ENCODE measurements around the gene SGPP2. TPM values are rescaled to one million over a fixed set of nuclear protein-coding genes. Genes with fewer than 3 reads are reported as not detected.

SGPP2 gene, protein sequence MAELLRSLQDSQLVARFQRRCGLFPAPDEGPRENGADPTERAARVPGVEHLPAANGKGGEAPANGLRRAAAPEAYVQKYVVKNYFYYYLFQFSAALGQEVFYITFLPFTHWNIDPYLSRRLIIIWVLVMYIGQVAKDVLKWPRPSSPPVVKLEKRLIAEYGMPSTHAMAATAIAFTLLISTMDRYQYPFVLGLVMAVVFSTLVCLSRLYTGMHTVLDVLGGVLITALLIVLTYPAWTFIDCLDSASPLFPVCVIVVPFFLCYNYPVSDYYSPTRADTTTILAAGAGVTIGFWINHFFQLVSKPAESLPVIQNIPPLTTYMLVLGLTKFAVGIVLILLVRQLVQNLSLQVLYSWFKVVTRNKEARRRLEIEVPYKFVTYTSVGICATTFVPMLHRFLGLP
- 10 to 100 TPM in 1 of 2 experiments, 1 to 10 TPM in 1; 9.4 to 12.1 TPM for total RNA-seq

DNA sequence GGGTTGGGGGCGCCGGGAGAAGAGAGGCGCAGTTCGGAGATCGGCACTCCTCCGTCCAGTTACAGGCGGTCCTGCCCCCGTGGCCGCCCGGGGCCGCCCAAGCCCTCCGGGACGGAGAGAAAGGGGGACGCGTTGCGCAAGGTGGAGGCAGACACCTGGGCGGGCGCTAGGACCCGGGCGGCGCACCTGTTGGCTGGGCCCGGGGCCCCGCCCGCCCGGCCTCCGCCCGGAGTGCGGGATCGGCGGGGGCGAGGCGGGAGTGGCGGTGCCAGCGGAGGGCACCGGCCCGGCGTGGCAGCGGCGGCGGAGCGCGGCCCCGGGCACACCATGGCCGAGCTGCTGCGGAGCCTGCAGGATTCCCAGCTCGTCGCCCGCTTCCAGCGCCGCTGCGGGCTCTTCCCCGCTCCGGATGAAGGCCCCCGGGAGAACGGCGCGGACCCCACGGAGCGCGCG, at the start of gene SGPP2:
Gene SGPP2, plus strand, starts transcription at position 268 of the 453 bp plus-strand sequence. Its CDS starts 60 bp downstream, at position 328.
- H3K36me3 Mint-ChIP-seq (ENCODE audit: low read depth) = peaks cover 9% of the 10 kb centered on the region
- H3K27ac Mint-ChIP-seq = peak within 1 kb of the TSS; percentile 96
- peaks cover 42% of the 10 kb centered on the region for H3K27me3 Mint-ChIP-seq
- peak; percentile 47 for DNase-seq
- H3K4me1 Mint-ChIP-seq = peaks cover 50% of the 10 kb centered on the region
- CTCF ChIA-PET = interaction anchor here (1.1 kb wide), 1 partner anchor 106 kb away, joined by 3 read pairs; no protein-coding TSS in a partner anchor
- ATAC-seq = peak; percentile 17
- H3K9me3 Mint-ChIP-seq (ENCODE audit: low read depth) = peaks cover 3% of the 10 kb centered on the region
- intact Hi-C loops (cut with DNase I, micrococcal nuclease) = loop anchor here (5.0 to 10.0 kb wide), 5 partner anchors 100 to 1523 kb away; partner anchors contain the start of genes ACSL3 (in 1 of the 2), FARSB (in 1 of the 2) and WDFY1 (in 1 of the 2)
- POLR2A ChIA-PET = no interaction called here
- peak within 1 kb of the TSS; percentile 98 for H3K4me3 Mint-ChIP-seq

DNA sequence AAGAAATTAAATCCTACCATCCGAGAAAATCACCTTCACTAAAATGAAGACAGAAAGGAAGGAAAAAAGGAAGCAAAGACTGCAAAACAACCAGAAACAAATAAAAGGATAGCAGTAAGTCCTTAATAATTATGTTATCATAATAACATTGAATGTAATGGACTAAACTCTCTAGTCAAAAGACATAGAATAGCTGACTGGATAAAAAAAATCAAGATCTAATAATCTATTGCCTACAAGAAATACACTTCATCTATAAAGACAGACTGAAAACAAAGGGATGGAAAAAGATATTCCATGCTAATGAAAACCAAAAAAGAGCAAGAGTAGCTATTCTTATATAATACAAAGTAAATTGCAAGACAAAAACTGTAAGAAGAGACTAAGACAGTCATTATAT, 48.5 kb upstream of the SGPP2 start:
- H3K4me3 Mint-ChIP-seq = no peak overlapping the region
- H3K36me3 Mint-ChIP-seq (ENCODE audit: low read depth) = no peaks in the 10 kb centered on the region
- intact Hi-C loops (cut with DNase I, micrococcal nuclease) = no loop called here
- DNase-seq (no peak), ATAC-seq (no peak)
- H3K4me1 Mint-ChIP-seq = no peaks in the 10 kb centered on the region
- ChIA-PET POLR2A (no interaction called here), CTCF (interaction anchor here (0.6 kb wide), 1 partner anchor 201 kb away, joined by 3 read pairs; no protein-coding TSS in a partner anchor)
- H3K9me3 Mint-ChIP-seq (ENCODE audit: low read depth) = peaks cover 2% of the 10 kb centered on the region
- H3K27me3 Mint-ChIP-seq = peaks cover 4% of the 10 kb centered on the region
- no peak overlapping the region for H3K27ac Mint-ChIP-seq

DNA sequence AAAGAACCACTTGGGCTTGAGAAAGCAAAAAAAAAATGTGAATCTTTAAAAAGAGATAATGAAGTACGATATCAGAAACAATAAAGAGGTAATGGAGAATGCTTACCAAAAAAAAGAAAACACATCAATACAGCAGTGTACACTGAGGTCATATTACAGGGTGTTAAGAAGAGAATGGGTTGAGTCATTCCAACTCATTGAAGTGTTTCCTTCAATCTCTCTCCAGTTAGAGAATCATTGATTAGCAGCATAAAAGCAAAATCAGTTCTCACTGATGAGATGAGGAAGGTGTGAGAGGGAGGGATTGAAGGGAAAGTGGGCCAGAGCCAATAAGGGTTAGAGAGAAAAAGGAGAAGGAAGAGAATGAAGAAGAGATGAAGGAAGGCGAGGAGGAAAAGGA, 43.9 kb upstream of the SGPP2 start:
- CTCF ChIA-PET = no interaction called here

DNA sequence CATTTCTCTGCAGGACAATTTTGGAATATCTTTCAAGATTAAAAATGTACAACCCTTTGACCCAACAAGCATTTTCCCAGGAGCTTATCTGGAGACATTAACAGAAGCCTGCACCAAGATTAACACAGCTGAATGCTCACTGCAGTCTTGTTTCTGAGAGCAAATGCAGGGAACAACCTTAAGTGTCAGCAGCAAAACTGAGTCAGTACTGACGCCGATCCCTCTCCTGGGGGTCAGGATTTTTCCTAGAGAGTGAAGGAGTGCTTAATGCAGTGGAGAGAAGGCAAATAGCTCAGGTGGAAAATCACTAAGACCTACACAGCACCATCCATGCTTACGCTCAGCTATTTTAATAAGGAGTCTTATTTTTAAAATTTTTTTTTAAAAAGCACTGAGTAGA, 42.8 kb upstream of the SGPP2 start:
- Mint-ChIP-seq H3K4me1 (no peaks in the 10 kb centered on the region), H3K27me3 (peaks cover 6% of the 10 kb centered on the region), H3K27ac (no peak overlapping the region), H3K36me3 (ENCODE audit: low read depth) (no peaks in the 10 kb centered on the region), H3K4me3 (no peak overlapping the region), H3K9me3 (ENCODE audit: low read depth) (no peaks in the 10 kb centered on the region)
- DNase-seq (no peak), ATAC-seq (no peak)
- intact Hi-C loops (cut with DNase I, micrococcal nuclease) = no loop called here
- CTCF ChIA-PET = no interaction called here
- POLR2A ChIA-PET = no interaction called here

More for the DNA sequence above, 43.9 kb upstream of the SGPP2 start:
- H3K36me3 Mint-ChIP-seq (ENCODE audit: low read depth) = no peaks in the 10 kb centered on the region
- H3K4me1 Mint-ChIP-seq = no peaks in the 10 kb centered on the region
- POLR2A ChIA-PET = no interaction called here
- intact Hi-C loops (cut with DNase I, micrococcal nuclease) = no loop called here
- H3K27ac Mint-ChIP-seq = no peak overlapping the region
- peaks cover 2% of the 10 kb centered on the region for H3K27me3 Mint-ChIP-seq
- no peak for DNase-seq
- H3K9me3 Mint-ChIP-seq (ENCODE audit: low read depth) = no peaks in the 10 kb centered on the region
- ATAC-seq = no peak
- no peak overlapping the region for H3K4me3 Mint-ChIP-seq

DNA sequence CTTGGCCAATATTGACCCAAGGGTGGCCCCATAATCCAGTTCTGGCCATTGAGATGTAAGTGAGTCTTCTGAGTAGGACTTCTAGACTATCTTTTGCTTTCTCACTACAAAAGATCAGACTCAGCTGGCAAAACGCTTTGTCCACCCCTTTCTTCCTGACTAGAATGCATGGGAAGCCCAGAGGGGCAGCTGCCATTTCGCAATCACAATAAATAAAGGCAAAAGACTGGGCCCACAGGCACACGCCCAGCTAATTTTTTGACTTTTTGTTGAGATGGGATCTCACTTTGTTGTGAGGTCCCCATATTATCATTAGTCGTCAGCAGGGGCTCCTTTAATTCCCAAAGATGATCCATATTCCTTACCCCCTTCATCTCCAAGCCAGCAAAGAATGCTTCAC, 41.1 kb upstream of the SGPP2 start:
- Mint-ChIP-seq H3K9me3 (ENCODE audit: low read depth) (no peaks in the 10 kb centered on the region), H3K4me3 (no peak overlapping the region), H3K27ac (no peak overlapping the region), H3K36me3 (ENCODE audit: low read depth) (no peaks in the 10 kb centered on the region), H3K27me3 (peaks cover 9% of the 10 kb centered on the region), H3K4me1 (no peaks in the 10 kb centered on the region)
- ATAC-seq = no peak
- CTCF ChIA-PET = no interaction called here
- intact Hi-C loops (cut with DNase I, micrococcal nuclease) = no loop called here
- no peak for DNase-seq
- POLR2A ChIA-PET = no interaction called here

DNA sequence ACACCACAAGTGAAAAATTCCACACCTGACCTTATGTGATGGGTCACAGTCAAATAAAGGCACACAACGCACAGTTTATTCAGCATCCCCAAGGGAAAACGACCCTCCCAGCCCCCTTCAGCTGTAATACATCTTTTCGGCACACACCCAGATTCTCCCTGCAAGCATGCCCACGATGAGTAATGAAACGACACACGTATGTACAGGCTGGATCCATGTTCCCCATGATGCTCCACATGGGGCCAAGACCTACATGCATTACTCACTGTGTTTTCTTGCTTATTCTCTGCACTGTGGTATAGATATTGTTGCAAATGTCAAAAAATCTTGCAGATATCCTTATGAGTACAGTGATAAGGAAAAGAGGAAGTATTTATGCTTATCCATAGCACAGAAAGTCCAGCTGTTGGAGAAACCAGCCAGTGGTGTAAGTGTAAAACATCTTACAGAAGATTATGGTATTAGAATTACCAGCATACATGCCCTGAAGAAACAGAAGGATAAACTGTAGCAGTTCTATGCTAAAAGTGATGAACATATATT, 32.5 kb upstream of the SGPP2 start:
- intact Hi-C loops (cut with DNase I, micrococcal nuclease) = no loop called here
- Mint-ChIP-seq H3K4me3 (no peak overlapping the region), H3K27me3 (peaks cover 8% of the 10 kb centered on the region), H3K36me3 (ENCODE audit: low read depth) (no peaks in the 10 kb centered on the region), H3K4me1 (no peaks in the 10 kb centered on the region), H3K27ac (no peak overlapping the region), H3K9me3 (ENCODE audit: low read depth) (no peaks in the 10 kb centered on the region)
- no peak for DNase-seq
- ChIA-PET POLR2A (no interaction called here), CTCF (interaction anchor here (0.6 kb wide), 1 partner anchor 329 kb away, joined by 3 read pairs; no protein-coding TSS in a partner anchor)
- ATAC-seq = no peak

DNA sequence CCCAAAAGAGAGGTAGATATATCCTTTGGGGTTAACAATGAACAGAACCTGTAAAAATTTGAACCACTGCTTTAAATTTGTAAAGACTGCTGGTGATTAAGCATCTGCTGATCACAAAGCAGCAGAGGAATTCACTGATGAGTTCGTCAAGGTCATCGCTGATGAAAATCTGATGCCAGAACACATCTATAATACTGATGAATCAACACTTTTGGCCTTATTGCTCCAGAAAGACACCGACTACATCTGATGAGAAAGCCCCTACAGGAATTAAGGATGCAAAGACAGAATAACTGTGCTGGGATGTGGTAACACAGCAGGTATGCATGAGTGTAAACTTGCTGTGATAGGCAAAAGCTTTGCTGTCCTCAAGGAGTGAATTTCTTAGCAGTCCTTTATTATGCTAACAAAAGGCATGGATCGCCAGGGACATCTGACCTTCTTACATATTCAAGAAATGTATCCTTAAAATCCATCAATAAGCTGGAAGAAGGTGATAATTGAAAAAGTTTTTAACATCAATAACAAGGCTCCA, 30.5 kb upstream of the SGPP2 start:
- no peak for ATAC-seq
- CTCF ChIA-PET = no interaction called here
- POLR2A ChIA-PET = no interaction called here
- H3K27me3 Mint-ChIP-seq = peaks cover 5% of the 10 kb centered on the region
- H3K4me1 Mint-ChIP-seq = no peaks in the 10 kb centered on the region
- intact Hi-C loops (cut with DNase I, micrococcal nuclease) = no loop called here
- no peak overlapping the region for H3K4me3 Mint-ChIP-seq
- H3K9me3 Mint-ChIP-seq (ENCODE audit: low read depth) = no peaks in the 10 kb centered on the region
- no peak for DNase-seq
- H3K36me3 Mint-ChIP-seq (ENCODE audit: low read depth) = no peaks in the 10 kb centered on the region
- no peak overlapping the region for H3K27ac Mint-ChIP-seq

DNA sequence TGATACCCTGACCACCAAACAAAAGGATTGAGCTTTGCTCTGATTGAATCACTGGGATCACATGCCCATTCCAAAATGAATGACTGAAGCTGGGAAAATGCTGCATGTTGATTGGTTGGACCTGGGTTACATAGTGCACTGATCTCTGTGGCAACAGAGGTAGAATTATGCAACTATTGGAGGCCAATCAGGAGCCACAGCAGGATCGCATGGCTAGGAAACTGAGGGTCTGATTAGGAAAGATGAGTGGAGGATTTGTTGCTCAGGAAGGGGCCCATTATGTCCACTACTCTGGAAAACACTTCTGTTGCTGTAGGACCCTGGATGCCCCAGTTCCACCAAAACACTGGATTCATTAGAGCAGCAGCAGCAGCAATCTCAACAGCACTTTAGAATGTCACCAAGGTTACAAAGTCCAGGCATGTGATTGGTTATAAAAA, 25.9 kb upstream of the SGPP2 start:
- H3K36me3 Mint-ChIP-seq (ENCODE audit: low read depth) = no peaks in the 10 kb centered on the region
- no peaks in the 10 kb centered on the region for H3K4me1 Mint-ChIP-seq
- peaks cover 7% of the 10 kb centered on the region for H3K9me3 Mint-ChIP-seq (ENCODE audit: low read depth)
- DNase-seq (no peak), ATAC-seq (no peak)
- ChIA-PET POLR2A (no interaction called here), CTCF (no interaction called here)
- H3K4me3 Mint-ChIP-seq = no peak overlapping the region
- peaks cover 2% of the 10 kb centered on the region for H3K27me3 Mint-ChIP-seq
- H3K27ac Mint-ChIP-seq = no peak overlapping the region
- intact Hi-C loops (cut with DNase I, micrococcal nuclease) = no loop called here

DNA sequence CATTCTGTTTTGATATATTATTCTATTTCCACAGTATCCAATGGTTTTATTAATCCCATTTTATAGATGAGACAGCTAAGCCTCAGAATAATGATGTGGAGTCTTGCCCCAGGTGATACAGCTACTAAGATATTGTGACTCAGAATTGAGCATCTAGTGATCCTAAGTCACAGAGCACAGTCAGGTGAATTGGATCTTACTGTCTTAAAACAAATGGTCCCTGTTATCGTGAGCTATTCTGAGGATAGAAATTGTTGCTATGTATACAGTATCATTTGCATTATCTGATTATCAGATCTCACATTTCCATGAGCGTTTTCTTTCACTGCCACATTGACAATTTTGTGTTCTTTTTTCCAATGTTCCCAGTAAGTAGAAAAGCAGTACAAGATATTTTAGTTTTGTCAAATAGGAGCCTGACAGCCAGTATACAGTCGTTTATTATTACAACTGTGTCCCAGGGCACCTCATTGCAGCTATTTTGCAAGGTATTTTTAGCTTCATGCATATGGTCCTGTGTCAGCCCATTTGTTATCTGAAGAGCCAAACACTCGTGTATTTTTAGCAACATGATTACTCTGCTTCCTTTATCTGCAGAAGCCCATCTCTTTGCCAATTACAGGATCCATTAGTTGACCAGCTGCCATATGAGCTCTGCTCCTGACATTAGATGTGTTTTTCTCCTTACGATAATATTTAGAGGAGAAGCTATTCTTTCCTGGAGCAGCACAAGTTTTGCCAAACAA, 25.1 kb upstream of the SGPP2 start:
- Mint-ChIP-seq H3K4me1 (no peaks in the 10 kb centered on the region), H3K27me3 (peaks cover 2% of the 10 kb centered on the region), H3K4me3 (no peak overlapping the region), H3K36me3 (ENCODE audit: low read depth) (no peaks in the 10 kb centered on the region), H3K9me3 (ENCODE audit: low read depth) (peaks cover 7% of the 10 kb centered on the region), H3K27ac (no peak overlapping the region)
- no peak for ATAC-seq
- ChIA-PET CTCF (interaction anchor here (0.6 kb wide), 1 partner anchor 20 kb away, joined by 3 read pairs; no protein-coding TSS in a partner anchor), POLR2A (no interaction called here)
- intact Hi-C loops (cut with DNase I, micrococcal nuclease) = no loop called here
- no peak for DNase-seq

DNA sequence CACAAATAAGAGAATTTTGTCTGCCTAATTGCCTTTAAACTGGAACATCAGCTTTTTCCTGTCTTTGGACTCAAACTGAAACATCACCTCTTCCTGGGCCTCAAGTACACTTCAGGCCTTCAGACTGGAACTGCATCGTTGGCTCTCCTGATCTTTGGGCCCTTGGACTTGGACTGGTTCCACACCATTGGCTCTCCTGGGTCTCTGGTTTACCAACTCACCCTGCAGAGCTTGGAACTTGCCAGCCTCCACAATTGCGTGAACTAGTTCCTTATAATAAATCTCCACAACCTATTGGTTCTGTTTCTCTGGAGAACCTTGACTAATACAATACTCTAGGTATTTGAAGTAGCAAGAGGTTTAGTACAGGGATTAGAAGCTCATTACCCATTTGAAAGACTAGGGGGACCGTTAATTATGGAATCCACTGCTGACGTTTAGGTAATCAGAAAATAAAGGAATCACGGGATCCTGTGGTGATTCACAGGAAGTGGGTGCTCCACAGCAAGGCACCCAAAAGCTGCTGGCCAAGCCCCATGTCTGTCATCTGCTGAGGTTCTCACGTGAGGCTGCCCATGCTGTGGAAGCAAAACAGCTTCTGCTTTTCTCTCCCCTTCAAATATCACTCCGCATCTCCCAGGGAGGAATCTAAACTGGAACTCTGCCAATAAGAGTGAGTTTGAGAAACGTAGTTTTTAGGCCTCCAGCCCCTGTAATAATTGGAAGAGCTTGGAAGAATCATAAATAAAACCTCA, 20.0 kb upstream of the SGPP2 start:
- no peak for ATAC-seq
- Mint-ChIP-seq H3K4me3 (no peak overlapping the region), H3K4me1 (no peaks in the 10 kb centered on the region), H3K36me3 (ENCODE audit: low read depth) (no peaks in the 10 kb centered on the region), H3K27ac (no peak overlapping the region), H3K9me3 (ENCODE audit: low read depth) (peaks cover 7% of the 10 kb centered on the region), H3K27me3 (peaks cover 7% of the 10 kb centered on the region)
- DNase-seq = no peak
- POLR2A ChIA-PET = no interaction called here
- CTCF ChIA-PET = no interaction called here
- intact Hi-C loops (cut with DNase I, micrococcal nuclease) = no loop called here

DNA sequence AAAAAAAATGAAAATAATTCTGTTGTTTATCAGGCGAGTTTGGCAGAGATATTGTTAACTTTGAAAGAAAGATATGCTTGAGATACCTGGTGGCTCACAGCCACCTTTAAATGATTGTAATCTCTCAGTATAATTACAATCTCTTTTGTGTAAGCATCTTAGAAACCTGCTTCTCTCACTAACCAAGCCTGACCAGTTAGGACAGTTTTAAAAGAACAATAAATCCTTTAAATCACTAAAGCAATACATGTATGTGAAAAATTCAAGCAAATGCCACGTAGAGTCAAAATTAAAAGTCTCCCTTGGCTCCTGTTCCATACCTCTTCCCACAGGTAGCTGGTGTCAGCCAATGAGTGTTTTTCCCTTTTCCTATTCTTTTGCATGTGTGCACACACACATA, 15.7 kb upstream of the SGPP2 start:
- no peak for DNase-seq
- Mint-ChIP-seq H3K9me3 (ENCODE audit: low read depth) (peaks cover 4% of the 10 kb centered on the region), H3K4me1 (no peaks in the 10 kb centered on the region), H3K27ac (no peak overlapping the region), H3K27me3 (peaks cover 4% of the 10 kb centered on the region), H3K4me3 (no peak overlapping the region), H3K36me3 (ENCODE audit: low read depth) (no peaks in the 10 kb centered on the region)
- ChIA-PET POLR2A (no interaction called here), CTCF (no interaction called here)
- intact Hi-C loops (cut with DNase I, micrococcal nuclease) = no loop called here
- ATAC-seq = no peak

Data from activated CD4-positive, alpha-beta T cell treated with anti-CD3 and anti-CD28 coated beads for 36 hours (primary cell).